HEK293T (cell line): ENCODE data around the gene HDAC9.

Source experiments
- CTCF ChIA-PET: fragments of 350-600 bp; formaldehyde crosslinking; extraction: SDS; loops from one replicate; lab custom pipeline; 2021; ENCODE audit warnings: antibody characterized with exemption, inconsistent platforms; lab: Yijun Ruan, JAX
- POLR2A ChIA-PET: fragments of 350-600 bp; formaldehyde crosslinking; extraction: SDS; loops from one replicate; lab custom pipeline; 2020; ENCODE audit warnings: antibody characterized with exemption, inconsistent platforms; lab: Yijun Ruan, JAX
- DNase-seq: peaks from one replicate; pipeline ENCODE4 v3.0.0; 2012; ENCODE audit warnings: mixed read lengths; ENCODE audit errors: extremely low spot score
- ARNT ChIP-seq: fragments of 450-650 bp; IDR thresholded peaks from 2 replicates; pipeline ENCODE4 v1.6.1; 2017; ENCODE audit warnings: mild to moderate bottlenecking
- BHLHE40 ChIP-seq: fragments of 450-650 bp; IDR thresholded peaks from 2 replicates; pipeline ENCODE4 v1.6.1; 2016; ENCODE audit warnings: mild to moderate bottlenecking, moderate library complexity, borderline replicate concordance
- CTBP1 ChIP-seq: fragments of 450-650 bp; IDR thresholded peaks from 2 replicates; pipeline ENCODE4 v1.6.1; 2016; ENCODE audit warnings: borderline replicate concordance
- ELF4 ChIP-seq: fragments of 450-650 bp; IDR thresholded peaks from 2 replicates; pipeline ENCODE4 v1.6.1; 2017; ENCODE audit warnings: antibody characterized with exemption
- FOXA1 ChIP-seq: fragments of 450-650 bp; IDR thresholded peaks from 2 replicates; pipeline ENCODE4 v1.6.1; 2016; ENCODE audit warnings: mild to moderate bottlenecking
- FOXK2 ChIP-seq: fragments of 450-650 bp; IDR thresholded peaks from 2 replicates; pipeline ENCODE4 v1.6.1; 2016; ENCODE audit warnings: mild to moderate bottlenecking
- FOXM1 ChIP-seq: fragments of 450-650 bp; IDR thresholded peaks from 2 replicates; pipeline ENCODE4 v1.6.1; 2017; ENCODE audit warnings: mild to moderate bottlenecking, borderline replicate concordance
- HDGF ChIP-seq: fragments of 450-650 bp; IDR thresholded peaks from 2 replicates; pipeline ENCODE4 v1.6.1; 2017; ENCODE audit warnings: antibody characterized with exemption, borderline replicate concordance
- L3MBTL2 ChIP-seq: fragments of 450-650 bp; conservative IDR thresholded peaks from 2 replicates; pipeline ENCODE4 v1.6.1; 2016; ENCODE audit warnings: mild to moderate bottlenecking
- LEF1 ChIP-seq: fragments of 450-650 bp; IDR thresholded peaks from 2 replicates; pipeline ENCODE4 v1.6.1; 2017; ENCODE audit warnings: mild to moderate bottlenecking, borderline replicate concordance
- NFRKB ChIP-seq: fragments of 450-650 bp; IDR thresholded peaks from 2 replicates; pipeline ENCODE4 v1.6.1; 2016; ENCODE audit warnings: mild to moderate bottlenecking, moderate library complexity
- SP1 ChIP-seq: fragments of 450-650 bp; IDR thresholded peaks from 2 replicates; pipeline ENCODE4 v1.6.1; 2017
- SUZ12 ChIP-seq: fragments of 450-650 bp; IDR thresholded peaks from 2 replicates; pipeline ENCODE4 v1.6.1; 2016; ENCODE audit warnings: mild to moderate bottlenecking
- TARDBP ChIP-seq: fragments of 450-650 bp; IDR thresholded peaks from 2 replicates; pipeline ENCODE4 v1.6.1; 2016
- ZNF384 ChIP-seq: fragments of 450-650 bp; IDR thresholded peaks from 2 replicates; pipeline ENCODE4 v1.6.1; 2016
- TF ChIP-seq, protein P1 (sequence below): fragments of 450-650 bp; IDR thresholded peaks from 2 replicates; pipeline ENCODE4 v1.6.1; 2016

Gene HDAC9

DNA sequence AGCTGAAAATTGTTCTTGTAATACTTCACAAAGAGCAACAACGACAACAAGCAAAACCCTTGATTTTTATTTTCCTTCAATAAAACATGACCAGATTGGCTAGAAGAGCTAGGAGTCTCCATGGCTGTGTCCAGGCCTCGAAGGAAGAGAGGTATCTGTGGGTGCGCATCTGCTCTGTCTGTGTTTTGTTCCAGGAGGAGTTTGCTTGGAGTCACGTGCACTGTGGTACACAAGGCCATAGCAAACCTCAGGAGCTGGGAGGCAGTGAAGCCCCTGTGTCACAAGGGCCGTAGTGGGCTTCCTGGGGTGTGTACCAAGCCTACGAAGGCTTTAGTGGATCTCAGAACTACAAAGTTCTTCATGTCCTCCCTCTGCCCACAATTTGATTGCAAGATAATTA is 350.2 kb downstream of the HDAC9 start:
- DNase-seq: no peak
- TF ChIP-seq FOXK2 (no peak), CTBP1 (no peak), ZNF384 (no peak), FOXA1 (no peak), NFRKB (no peak), SUZ12 (no peak), LEF1 (no peak), BHLHE40 (no peak), ELF4 (no peak), TARDBP (no peak), ARNT (no peak)
- TF ChIP-seq, protein P1, sequence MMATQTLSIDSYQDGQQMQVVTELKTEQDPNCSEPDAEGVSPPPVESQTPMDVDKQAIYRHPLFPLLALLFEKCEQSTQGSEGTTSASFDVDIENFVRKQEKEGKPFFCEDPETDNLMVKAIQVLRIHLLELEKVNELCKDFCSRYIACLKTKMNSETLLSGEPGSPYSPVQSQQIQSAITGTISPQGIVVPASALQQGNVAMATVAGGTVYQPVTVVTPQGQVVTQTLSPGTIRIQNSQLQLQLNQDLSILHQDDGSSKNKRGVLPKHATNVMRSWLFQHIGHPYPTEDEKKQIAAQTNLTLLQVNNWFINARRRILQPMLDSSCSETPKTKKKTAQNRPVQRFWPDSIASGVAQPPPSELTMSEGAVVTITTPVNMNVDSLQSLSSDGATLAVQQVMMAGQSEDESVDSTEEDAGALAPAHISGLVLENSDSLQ: no peak
- POLR2A ChIA-PET: no interaction called here
- CTCF ChIA-PET: no interaction called here

- ChIA-PET POLR2A (no interaction called here), CTCF (interaction anchor here (1.0 kb wide), 1 partner anchor 181 kb away, joined by 5 read pairs; no protein-coding TSS in a partner anchor)
- TF ChIP-seq CTBP1 (no peak), SP1 (no peak), SUZ12 (no peak), ELF4 (no peak), LEF1 (no peak), HDGF (no peak), ZNF384 (no peak), TARDBP (no peak), FOXA1 (no peak), FOXM1 (no peak), L3MBTL2 (no peak), BHLHE40 (no peak), NFRKB (no peak), ARNT (no peak), FOXK2 (no peak)
- TF ChIP-seq, protein P1: no peak
- peak; percentile 10 for DNase-seq
Observed at GRCh38 chr7:18846765-18847215, 351.2 kb downstream of the HDAC9 start.

- DNase-seq: no peak
- POLR2A ChIA-PET: no interaction called here
- CTCF ChIA-PET: no interaction called here
- TF ChIP-seq SP1 (no peak), TARDBP (no peak), LEF1 (no peak), L3MBTL2 (no peak), CTBP1 (no peak), FOXK2 (no peak), ZNF384 (no peak), FOXA1 (no peak), HDGF (no peak), SUZ12 (no peak), FOXM1 (no peak), BHLHE40 (no peak), NFRKB (no peak), ELF4 (no peak), ARNT (no peak)
- TF ChIP-seq, protein P1: no peak
Observed at GRCh38 chr7:18849130-18849529, 353.6 kb downstream of the HDAC9 start.

DNA sequence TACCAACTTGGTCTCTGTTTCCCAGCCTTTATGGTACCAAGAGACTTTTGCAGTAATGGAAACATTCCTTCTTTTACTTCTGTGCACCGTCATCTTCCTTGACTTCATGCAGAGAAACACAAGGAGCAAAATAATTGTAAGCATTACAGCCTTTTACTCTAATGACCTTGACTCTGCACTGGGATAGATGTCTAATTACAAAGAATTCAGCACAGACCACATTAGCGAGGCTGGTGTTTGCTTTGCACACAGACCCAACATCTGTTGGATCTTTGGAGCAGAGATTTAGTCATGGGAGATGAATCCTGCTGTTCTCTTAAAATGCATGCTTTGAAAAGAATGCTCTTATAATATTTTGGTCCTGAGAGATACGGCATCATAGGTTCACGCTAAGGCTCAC is 360.2 kb downstream of the HDAC9 start:
- ChIA-PET CTCF (no interaction called here), POLR2A (no interaction called here)

GRCh38 chr7:18858232-18858631 is 362.7 kb downstream of the HDAC9 start:
- ChIA-PET CTCF (no interaction called here), POLR2A (no interaction called here)
- TF ChIP-seq ARNT (no peak), BHLHE40 (no peak), LEF1 (no peak), L3MBTL2 (no peak), ZNF384 (no peak), FOXK2 (no peak), NFRKB (no peak), TARDBP (no peak), FOXM1 (no peak), SUZ12 (no peak), FOXA1 (no peak), SP1 (no peak), CTBP1 (no peak), ELF4 (no peak), HDGF (no peak)
- TF ChIP-seq, protein P1: no peak
- no peak for DNase-seq

More for the DNA sequence above, 360.2 kb downstream of the HDAC9 start:
- no peak for DNase-seq
- TF ChIP-seq LEF1 (no peak), CTBP1 (no peak), FOXM1 (no peak), TARDBP (no peak), FOXK2 (no peak), SP1 (no peak), NFRKB (no peak), L3MBTL2 (no peak), BHLHE40 (no peak), ELF4 (no peak), SUZ12 (no peak), HDGF (no peak), ARNT (no peak), ZNF384 (no peak), FOXA1 (no peak)
- TF ChIP-seq, protein P1: no peak
